ENCODE measurements around the gene ADAMTS12. TPM values are rescaled to one million over a fixed set of nuclear protein-coding genes. Genes with fewer than 3 reads are reported as not detected.
"Not testable (repeated sequence)": the region's sequence is repeated elsewhere in the genome, so short reads cannot be mapped to it uniquely, and the experiment has no call there.

The ADAMTS12 gene
- total and polyA plus RNA-seq, 2 of the 8 experiments (the other 6 are each of a cell fraction or from before 2014, with no cell fraction given): 6.4 to 12.8 TPM

- DNase-seq (ENCODE audit: low read depth in 1 of 2, low spot score in 2 of 2); H3K18ac ChIP-seq (ENCODE audit: extremely low read depth, low read length); H3K4me2 ChIP-seq (ENCODE audit: insufficient read depth in 1 of 2, low read depth in 2 of 2, low read length in 2 of 2); H4K5ac ChIP-seq (ENCODE audit: insufficient read length, low read depth, low read length); H4K8ac ChIP-seq (ENCODE audit: extremely low read depth, insufficient read depth, low read length); H3K79me1 ChIP-seq (ENCODE audit: low read depth, low read length); H2AK5ac ChIP-seq (ENCODE audit: low read depth, low read length); H3K4me1 ChIP-seq (replicated peaks in 1 of 4; ENCODE audit: control insufficient read depth in 3 of 4, insufficient read depth in 4 of 4, low read length in 3 of 4); H3K9me3 ChIP-seq (ENCODE audit: insufficient read depth in 2 of 2, low read depth in 1 of 2, low read length in 1 of 2); H3K23ac ChIP-seq (ENCODE audit: insufficient read length); FAIRE-seq; H3K23me2 ChIP-seq (ENCODE audit: low read depth, low read length); H3K27ac ChIP-seq (ENCODE audit: low read depth, low read length); H3K27me3 ChIP-seq (replicated peaks in 1 of 4; ENCODE audit: control insufficient read depth in 3 of 4, extremely low read depth in 1 of 4, insufficient read depth in 3 of 4, low read length in 3 of 4); H3K9ac ChIP-seq (replicated peaks in 1 of 4; ENCODE audit: extremely low read depth in 1 of 4, low read depth in 3 of 4, low read length in 3 of 4); H2AFZ ChIP-seq (ENCODE audit: low read length); POLR2A ChIA-PET (ENCODE audit: partially characterized antibody); H3K56ac ChIP-seq (replicated peaks; ENCODE audit: insufficient read length, low read depth, low read length); H4K91ac ChIP-seq (replicated peaks; ENCODE audit: insufficient read length, low read length); H2BK12ac ChIP-seq (ENCODE audit: low read depth, low read length); CTCF ChIA-PET (ENCODE audit: partially characterized antibody); H3K4me3 ChIP-seq (ENCODE audit: extremely low read depth in 1 of 4, insufficient read depth in 2 of 4, low read depth in 3 of 4, low read length in 4 of 4); H2BK120ac ChIP-seq (replicated peaks; ENCODE audit: low read depth, low read length); H3K4ac ChIP-seq (replicated peaks; ENCODE audit: insufficient read length, low read depth, low read length); H2BK20ac ChIP-seq (ENCODE audit: low read length); H2BK15ac ChIP-seq (ENCODE audit: low read length); H3K14ac ChIP-seq (ENCODE audit: insufficient read length); H2BK5ac ChIP-seq (ENCODE audit: low read depth, low read length); H3K36me3 ChIP-seq (ENCODE audit: control insufficient read depth in 2 of 4, insufficient read depth in 4 of 4, low read length in 3 of 4); H4K20me1 ChIP-seq (replicated peaks in 1 of 2; ENCODE audit: control insufficient read depth in 1 of 2, insufficient read depth in 2 of 2, low read length in 2 of 2); H3K79me2 ChIP-seq (ENCODE audit: control insufficient read depth in 1 of 2, insufficient read depth in 2 of 2, low read length in 2 of 2): not testable (repeated sequence)
- 81% methylated on average over 3 of the region's 3 CpGs; no CpG with 5 or more reads in 1 of the 2 experiments for WGBS, 2 experiments (ENCODE audit: extremely low coverage in 1 of 2, insufficient coverage in 1 of 2, insufficient read length in 1 of 2, insufficient replicate concordance in 2 of 2, low coverage in 1 of 2, low lambda C conversion rate in 2 of 2, missing lambda C conversion rate in 1 of 2)
These were observed 23.1 kb upstream of the ADAMTS12 start for GRCh38 chr5:33914844-33915243.

Data from H1 (cell line).